Stimulated activated naive CD4-positive, alpha-beta T cell (primary cell): Measurements from ENCODE around the gene MINK1.
"Not testable (repeated sequence)": the region's sequence is repeated elsewhere in the genome, so short reads cannot be mapped to it uniquely, and the experiment has no call there.

Experiments
- DNase-seq, 6 experiments: peaks; one replicate each; lab custom pipeline; 2025; lab: John Stamatoyannopoulos, UW

MINK1 gene

GRCh38 chr17:4811471-4811870, 21.7 kb upstream of the MINK1 start:
- no peak for DNase-seq

- no peak for DNase-seq
Measured at GRCh38 chr17:4812690-4813089, 20.4 kb upstream of the MINK1 start.

GRCh38 chr17:4815043-4815675, 18.0 kb upstream of the MINK1 start:
- DNase-seq, result no peak

DNA sequence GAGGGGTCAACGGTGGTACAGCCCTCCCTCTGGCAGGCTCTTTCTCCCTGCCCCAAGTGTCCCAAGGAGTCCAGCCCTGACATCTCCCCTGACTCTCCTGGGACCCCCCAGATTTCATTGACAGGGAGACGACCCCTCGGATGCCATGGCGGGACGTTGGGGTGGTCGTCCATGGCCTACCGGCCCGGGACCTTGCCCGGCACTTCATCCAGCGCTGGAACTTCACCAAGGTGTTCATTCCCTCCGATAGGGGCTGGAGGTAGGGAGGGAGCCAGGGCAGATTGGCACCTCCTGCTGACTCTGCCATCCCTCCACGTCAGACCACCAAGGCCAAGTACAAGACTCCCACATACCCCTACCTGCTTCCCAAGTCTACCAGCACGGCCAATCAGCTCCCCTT, 16.3 kb upstream of the MINK1 start:
- no peak for DNase-seq

DNA sequence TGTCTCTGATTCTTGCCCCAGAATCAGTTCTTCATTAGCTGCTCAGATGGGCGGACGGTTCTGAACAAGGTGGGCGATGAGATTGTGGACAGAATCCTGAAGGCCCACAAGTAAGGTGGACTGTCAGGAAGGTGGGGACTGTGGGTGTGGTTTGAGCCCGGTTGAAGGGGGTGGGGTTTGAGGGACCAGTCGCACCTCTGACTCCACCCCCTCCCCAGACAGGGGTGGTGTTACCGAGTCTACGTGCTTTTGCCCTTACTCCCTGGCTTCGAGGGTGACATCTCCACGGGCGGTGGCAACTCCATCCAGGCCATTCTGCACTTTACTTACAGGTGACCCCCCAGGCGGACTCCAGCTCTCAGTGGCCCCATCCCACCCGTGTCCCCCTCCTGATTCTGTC, 14.9 kb upstream of the MINK1 start:
- no peak for DNase-seq

DNA sequence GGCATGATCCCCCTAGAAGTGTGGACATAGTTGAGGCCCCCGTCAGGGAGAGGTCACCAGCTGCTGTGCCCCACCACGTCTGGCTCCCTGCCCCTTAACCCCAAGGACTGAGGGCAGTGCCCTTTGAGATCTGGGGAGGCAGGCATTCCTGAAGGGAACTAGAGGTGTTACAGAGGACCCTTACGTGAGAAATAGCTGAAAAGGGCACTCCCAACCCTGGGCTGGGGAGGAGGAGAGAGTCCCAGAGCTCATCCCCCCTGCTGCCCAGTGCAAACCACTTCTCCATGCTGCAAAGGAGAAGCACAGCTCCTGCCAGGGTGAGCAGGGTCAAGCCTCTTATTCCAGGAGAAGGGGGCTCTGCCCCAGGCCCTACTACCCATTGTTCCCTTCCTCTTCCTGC, 10.3 kb upstream of the MINK1 start:
- DNase-seq, result no peak

GRCh38 chr17:4823373-4824089, 9.6 kb upstream of the MINK1 start:
- no peak for DNase-seq

- no peak for DNase-seq
Measured at GRCh38 chr17:4827399-4827798, 5.7 kb upstream of the MINK1 start.

DNA sequence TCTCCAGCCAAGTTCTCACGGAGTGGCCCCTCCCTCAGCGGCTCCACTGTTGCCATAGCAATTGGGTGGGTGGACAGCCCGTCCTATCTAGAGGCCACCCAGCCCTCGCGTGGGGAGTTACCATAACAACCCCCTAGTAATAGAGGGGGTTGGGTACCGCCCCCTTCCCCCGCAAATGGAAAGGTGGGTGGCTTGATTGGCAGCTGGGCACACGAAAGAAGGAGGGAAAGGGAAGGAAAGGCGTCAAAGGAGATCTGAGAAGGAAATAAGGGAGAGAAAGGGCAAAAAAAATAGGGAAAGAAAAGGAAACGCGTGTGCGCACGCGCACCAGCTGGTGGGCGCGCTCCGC, 337 bp upstream of the MINK1 start:
- not testable (repeated sequence) for DNase-seq

DNA sequence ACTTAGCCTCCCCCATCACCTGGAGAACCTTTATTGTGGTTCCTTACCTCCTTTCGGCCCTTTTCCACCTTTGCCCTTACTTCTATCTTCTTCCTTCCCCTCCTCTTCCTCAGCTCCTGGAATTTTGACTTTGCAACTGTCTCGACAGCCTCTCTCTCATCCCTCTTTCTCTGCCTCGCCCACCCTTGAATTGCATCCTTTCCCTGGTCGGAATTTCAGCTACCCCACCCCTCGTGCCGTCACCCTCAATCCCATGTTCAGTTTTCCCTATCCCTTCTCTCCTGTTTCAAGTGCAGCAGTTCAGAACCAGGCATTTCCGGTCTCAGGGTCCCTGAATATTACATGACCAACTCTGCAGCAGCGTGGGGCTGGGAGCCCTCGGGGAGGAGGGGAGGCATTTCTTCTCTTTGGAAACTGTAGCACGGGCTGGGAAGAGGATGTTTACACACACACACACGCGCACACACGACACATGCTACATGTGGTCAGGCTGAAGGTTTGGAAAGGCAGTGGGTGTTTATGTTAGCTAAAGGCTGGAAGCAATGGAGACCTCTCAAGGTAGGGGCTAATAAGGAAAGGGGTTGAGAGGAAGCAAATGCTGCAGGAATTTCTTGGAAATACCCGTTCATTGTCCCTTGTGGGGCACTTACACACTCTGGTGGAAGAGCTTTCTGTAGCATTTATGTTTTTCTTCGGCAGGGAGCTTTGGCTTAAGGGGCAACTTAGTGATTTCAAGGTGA, 971 bp downstream of the MINK1 start:
- peak in 2 of 6 experiments; percentile 6 to 28 for DNase-seq

- DNase-seq, result no peak
Measured at GRCh38 chr17:4834681-4835020, 1.5 kb downstream of the MINK1 start.

DNA sequence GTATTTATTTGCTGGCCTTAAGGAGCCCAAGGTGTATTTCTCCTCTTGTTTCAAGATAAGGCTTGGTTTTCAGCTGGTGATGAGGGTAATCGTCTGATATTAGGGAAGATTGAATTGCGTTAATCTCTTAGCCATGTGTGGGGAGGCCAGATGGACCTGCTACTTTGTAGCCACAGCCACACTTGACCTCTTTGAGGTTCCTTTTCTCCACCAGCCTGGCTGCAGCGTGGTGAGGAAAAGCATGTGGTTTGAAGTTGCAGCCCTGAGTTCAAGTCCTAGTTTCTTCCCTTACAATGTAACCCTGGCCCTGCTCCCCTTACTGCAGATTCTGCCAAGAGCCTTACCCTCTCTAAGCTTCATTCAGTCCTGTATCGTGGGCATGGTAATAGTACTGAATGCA, 3.1 kb downstream of the MINK1 start:
- DNase-seq, result no peak

DNA sequence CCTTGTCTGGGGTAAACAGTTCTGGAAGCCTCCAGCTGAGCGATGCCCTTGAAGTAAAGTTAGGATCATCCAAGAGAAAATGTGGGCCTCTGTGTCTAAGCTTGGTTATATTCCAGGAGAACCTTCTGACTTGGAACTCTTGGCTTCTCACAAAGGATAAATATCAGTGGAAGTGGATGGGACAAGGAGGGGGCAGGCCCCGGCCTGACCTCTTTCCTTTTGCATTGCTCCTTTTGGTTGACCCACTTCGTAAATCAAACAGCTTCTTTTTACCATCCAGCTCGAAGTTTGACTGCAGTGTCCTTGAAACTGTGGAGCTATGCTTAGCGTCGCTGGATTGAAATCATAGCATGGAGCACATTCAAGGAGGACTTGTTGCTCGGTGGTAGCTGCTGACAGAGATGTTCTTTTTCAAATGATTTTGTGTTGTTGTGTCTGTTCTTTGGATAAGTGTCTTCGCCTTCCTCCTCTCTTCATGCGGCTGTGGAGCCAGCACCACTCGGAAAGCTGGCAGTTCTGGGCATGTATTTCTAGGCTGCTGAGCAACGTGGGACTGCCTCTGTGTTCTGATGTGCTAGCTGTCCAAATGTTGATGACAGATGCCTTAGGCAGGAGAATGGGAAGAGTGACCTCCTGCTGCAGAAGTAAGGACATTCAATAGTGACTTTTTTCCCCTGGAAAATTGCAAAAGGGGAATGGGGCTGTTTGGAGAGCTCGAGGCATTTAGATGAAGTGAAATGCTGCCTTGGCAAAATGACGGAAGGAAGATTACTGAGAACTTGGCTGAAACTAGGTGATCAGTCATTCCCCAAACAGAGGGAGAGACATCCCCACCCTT, 4.5 kb downstream of the MINK1 start:
- no peak for DNase-seq

- DNase-seq, result no peak
Measured at GRCh38 chr17:4838309-4838785, 5.2 kb downstream of the MINK1 start.

DNA sequence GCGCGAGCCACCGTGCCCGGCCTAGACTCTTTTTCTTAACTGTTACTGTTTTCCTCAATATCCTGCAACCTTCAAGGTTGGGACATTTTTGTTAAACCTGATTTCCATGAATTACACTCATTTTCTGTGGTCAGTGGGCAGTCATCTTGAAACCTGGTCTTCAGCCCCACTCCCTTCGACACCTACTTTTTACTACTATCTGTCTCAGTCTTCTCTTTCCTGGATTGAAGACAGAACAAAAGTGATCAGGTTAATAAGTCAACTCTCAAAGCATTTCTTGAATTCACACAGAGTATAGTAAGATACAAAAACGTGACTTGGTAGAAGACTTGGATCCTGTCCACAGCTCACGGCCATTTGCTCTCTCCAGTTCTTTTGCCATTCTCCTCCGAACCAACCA, 6.1 kb downstream of the MINK1 start:
- no peak for DNase-seq

GRCh38 chr17:4839965-4840892, 7.1 kb downstream of the MINK1 start:
- DNase-seq, result no peak

GRCh38 chr17:4840893-4841242, 7.7 kb downstream of the MINK1 start:
- no peak for DNase-seq

- no peak for DNase-seq
Measured at GRCh38 chr17:4842376-4842775, 9.2 kb downstream of the MINK1 start.

DNA sequence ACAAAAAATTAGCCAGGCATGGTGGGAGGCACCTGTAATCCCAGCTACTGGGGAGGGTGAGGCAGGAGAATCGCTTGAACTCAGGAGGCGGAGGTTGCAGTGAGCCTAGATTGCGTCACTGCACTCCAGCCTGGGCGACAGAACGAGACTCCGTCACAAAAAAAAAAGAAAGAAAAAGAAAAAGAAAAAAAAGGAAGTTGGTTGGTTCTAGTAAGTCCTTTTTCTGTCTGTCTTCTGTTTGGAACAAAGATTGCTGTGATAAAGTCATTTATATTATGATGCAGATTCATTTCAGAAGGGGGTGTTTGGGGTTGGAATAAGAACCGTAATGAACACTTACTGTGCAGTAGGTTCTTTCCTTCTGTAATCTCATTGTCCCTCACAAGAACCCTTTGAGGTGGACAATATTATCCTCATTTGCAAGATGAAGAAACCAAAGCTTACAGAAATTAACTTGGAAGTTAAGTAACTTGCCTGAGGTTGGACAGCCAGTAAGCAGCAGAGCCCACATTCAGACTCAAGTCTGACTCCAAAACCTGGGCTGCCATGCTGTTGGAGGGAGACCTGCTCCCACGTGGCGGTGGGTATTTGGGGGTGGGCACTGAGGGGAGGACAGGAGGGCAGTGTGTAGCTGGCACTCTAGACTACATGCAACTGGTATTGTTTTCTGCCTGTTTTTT, 10.3 kb downstream of the MINK1 start:
- DNase-seq, result no peak

DNA sequence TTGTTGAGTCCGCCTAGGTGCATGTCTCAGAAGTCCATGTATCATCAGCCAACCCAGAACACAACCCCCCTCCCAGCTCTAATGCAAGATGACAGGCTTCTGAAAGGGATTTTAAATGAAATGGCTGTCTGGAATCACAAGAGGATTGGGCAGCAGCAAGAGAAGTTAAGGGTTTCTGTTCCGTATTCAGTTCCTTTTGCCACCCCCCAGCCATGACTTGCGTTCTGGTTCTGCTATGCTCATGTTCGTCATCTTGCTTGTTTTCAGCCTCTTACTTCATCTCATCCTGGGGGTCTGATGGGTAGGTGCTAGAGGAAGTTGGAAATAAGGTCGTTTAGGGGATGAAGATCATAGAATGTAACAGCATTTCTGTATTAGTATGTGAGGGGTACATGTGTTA, 12.0 kb downstream of the MINK1 start:
- no peak for DNase-seq
